Measurements from ENCODE around the gene COL6A5. TPM values are rescaled to one million over a fixed set of nuclear protein-coding genes. Genes with fewer than 3 reads are reported as not detected.

The COL6A5 gene
- total and polyA plus RNA-seq, 3 experiments from 2014 or later = not detected

- H3K4me1 ChIP-seq (ENCODE audit: insufficient read depth, low read length) = no peaks in the 10 kb centered on the region
- no peak overlapping the region for H3K27ac ChIP-seq (ENCODE audit: low read depth, low read length)
- CTCF ChIA-PET = no interaction called here
- H3K36me3 ChIP-seq (ENCODE audit: insufficient read depth, low read length) = no peaks in the 10 kb centered on the region
- no peak overlapping the region for H3K4me3 Mint-ChIP-seq
- no peaks in the 10 kb centered on the region for H3K27me3 ChIP-seq (ENCODE audit: insufficient read depth, low read length, poor library complexity, severe bottlenecking)
- H3K4me1 Mint-ChIP-seq = no peaks in the 10 kb centered on the region
- POLR2A ChIA-PET = no interaction called here
- peaks cover 2 to 13% of the 10 kb centered on the region in 2 donors for H3K27me3 Mint-ChIP-seq
- no peak overlapping the region for H3K4me3 ChIP-seq (ENCODE audit: low read length)
- no peaks in the 10 kb centered on the region for H3K9me3 Mint-ChIP-seq
- no peak for DNase-seq
- H3K27ac Mint-ChIP-seq = no peak overlapping the region
- H3K36me3 Mint-ChIP-seq = no peaks in the 10 kb centered on the region
- no peaks in the 10 kb centered on the region for H3K9me3 ChIP-seq (ENCODE audit: low read length)
These were observed 33.3 kb downstream of the COL6A5 start for GRCh38 chr3:130378677-130379191.

GRCh38 chr3:130379274-130379673, 33.8 kb downstream of the COL6A5 start:
- H3K9me3 Mint-ChIP-seq = no peaks in the 10 kb centered on the region
- no peaks in the 10 kb centered on the region for H3K27me3 ChIP-seq (ENCODE audit: insufficient read depth, low read length, poor library complexity, severe bottlenecking)
- H3K27ac ChIP-seq (ENCODE audit: low read depth, low read length) = no peak overlapping the region
- peaks cover 4 to 17% of the 10 kb centered on the region in 2 donors for H3K27me3 Mint-ChIP-seq
- H3K4me1 ChIP-seq (ENCODE audit: insufficient read depth, low read length) = no peaks in the 10 kb centered on the region
- no peak overlapping the region for H3K4me3 ChIP-seq (ENCODE audit: low read length)
- H3K4me1 Mint-ChIP-seq = no peaks in the 10 kb centered on the region
- POLR2A ChIA-PET = no interaction called here
- DNase-seq = no peak
- H3K9me3 ChIP-seq (ENCODE audit: low read length) = no peaks in the 10 kb centered on the region
- H3K36me3 Mint-ChIP-seq = no peaks in the 10 kb centered on the region
- H3K27ac Mint-ChIP-seq = no peak overlapping the region
- CTCF ChIA-PET = no interaction called here
- no peaks in the 10 kb centered on the region for H3K36me3 ChIP-seq (ENCODE audit: insufficient read depth, low read length)
- no peak overlapping the region for H3K4me3 Mint-ChIP-seq

- POLR2A ChIA-PET = no interaction called here
- H3K27ac ChIP-seq (ENCODE audit: low read depth, low read length) = no peak overlapping the region
- Mint-ChIP-seq H3K4me1 (no peaks in the 10 kb centered on the region), H3K27me3 (peaks cover 6 to 17% of the 10 kb centered on the region in 2 donors), H3K27ac (no peak overlapping the region), H3K9me3 (no peaks in the 10 kb centered on the region), H3K4me3 (no peak overlapping the region), H3K36me3 (no peaks in the 10 kb centered on the region)
- H3K27me3 ChIP-seq (ENCODE audit: insufficient read depth, low read length, poor library complexity, severe bottlenecking) = no peaks in the 10 kb centered on the region
- DNase-seq = no peak
- H3K4me3 ChIP-seq (ENCODE audit: low read length) = no peak overlapping the region
- H3K9me3 ChIP-seq (ENCODE audit: low read length) = no peaks in the 10 kb centered on the region
- H3K36me3 ChIP-seq (ENCODE audit: insufficient read depth, low read length) = no peaks in the 10 kb centered on the region
- no peaks in the 10 kb centered on the region for H3K4me1 ChIP-seq (ENCODE audit: insufficient read depth, low read length)
- CTCF ChIA-PET = no interaction called here
These were observed 34.9 kb downstream of the COL6A5 start for GRCh38 chr3:130380398-130380797.

- H3K27me3 ChIP-seq (ENCODE audit: insufficient read depth, low read length, poor library complexity, severe bottlenecking) = no peaks in the 10 kb centered on the region
- H3K4me1 ChIP-seq (ENCODE audit: insufficient read depth, low read length) = no peaks in the 10 kb centered on the region
- H3K4me1 Mint-ChIP-seq = no peaks in the 10 kb centered on the region
- no peak overlapping the region for H3K27ac ChIP-seq (ENCODE audit: low read depth, low read length)
- H3K9me3 Mint-ChIP-seq = no peaks in the 10 kb centered on the region
- CTCF ChIA-PET = no interaction called here
- POLR2A ChIA-PET = no interaction called here
- H3K27me3 Mint-ChIP-seq = peaks cover 6 to 17% of the 10 kb centered on the region in 2 donors
- H3K36me3 Mint-ChIP-seq = no peaks in the 10 kb centered on the region
- H3K4me3 ChIP-seq (ENCODE audit: low read length) = no peak overlapping the region
- H3K9me3 ChIP-seq (ENCODE audit: low read length) = no peaks in the 10 kb centered on the region
- DNase-seq = no peak
- H3K27ac Mint-ChIP-seq = no peak overlapping the region
- H3K4me3 Mint-ChIP-seq = no peak overlapping the region
- H3K36me3 ChIP-seq (ENCODE audit: insufficient read depth, low read length) = no peaks in the 10 kb centered on the region
These were observed 38.0 kb downstream of the COL6A5 start for GRCh38 chr3:130383424-130383823.

GRCh38 chr3:130384476-130385025, 39.1 kb downstream of the COL6A5 start:
- Mint-ChIP-seq H3K27me3 (peaks cover 4 to 12% of the 10 kb centered on the region in 2 donors), H3K4me3 (no peak overlapping the region), H3K4me1 (no peaks in the 10 kb centered on the region), H3K27ac (no peak overlapping the region), H3K9me3 (no peaks in the 10 kb centered on the region), H3K36me3 (no peaks in the 10 kb centered on the region)
- H3K36me3 ChIP-seq (ENCODE audit: insufficient read depth, low read length) = no peaks in the 10 kb centered on the region
- ChIA-PET CTCF (no interaction called here), POLR2A (no interaction called here)
- no peaks in the 10 kb centered on the region for H3K27me3 ChIP-seq (ENCODE audit: insufficient read depth, low read length, poor library complexity, severe bottlenecking)
- no peaks in the 10 kb centered on the region for H3K9me3 ChIP-seq (ENCODE audit: low read length)
- no peak for DNase-seq
- no peak overlapping the region for H3K4me3 ChIP-seq (ENCODE audit: low read length)
- H3K4me1 ChIP-seq (ENCODE audit: insufficient read depth, low read length) = no peaks in the 10 kb centered on the region
- H3K27ac ChIP-seq (ENCODE audit: low read depth, low read length) = no peak overlapping the region

GRCh38 chr3:130386604-130387263, 41.3 kb downstream of the COL6A5 start:
- ChIA-PET POLR2A (no interaction called here), CTCF (no interaction called here)
- no peak for DNase-seq
- H3K27me3 Mint-ChIP-seq = peaks cover 4 to 8% of the 10 kb centered on the region in 2 donors
- H3K36me3 ChIP-seq (ENCODE audit: insufficient read depth, low read length) = no peaks in the 10 kb centered on the region
- no peaks in the 10 kb centered on the region for H3K4me1 Mint-ChIP-seq
- peaks cover 0 to 2% (median 0%) of the 10 kb centered on the region in 5 donors for H3K9me3 Mint-ChIP-seq
- H3K27ac Mint-ChIP-seq = no peak overlapping the region
- H3K36me3 Mint-ChIP-seq = no peaks in the 10 kb centered on the region
- no peak overlapping the region for H3K4me3 Mint-ChIP-seq
- no peak overlapping the region for H3K27ac ChIP-seq (ENCODE audit: low read depth, low read length)
- H3K4me3 ChIP-seq (ENCODE audit: low read length) = no peak overlapping the region
- no peaks in the 10 kb centered on the region for H3K4me1 ChIP-seq (ENCODE audit: insufficient read depth, low read length)
- no peaks in the 10 kb centered on the region for H3K9me3 ChIP-seq (ENCODE audit: low read length)
- H3K27me3 ChIP-seq (ENCODE audit: insufficient read depth, low read length, poor library complexity, severe bottlenecking) = no peaks in the 10 kb centered on the region

- Mint-ChIP-seq H3K4me1 (no peaks in the 10 kb centered on the region), H3K9me3 (peaks cover 0 to 2% (median 0%) of the 10 kb centered on the region in 5 donors), H3K36me3 (no peaks in the 10 kb centered on the region), H3K4me3 (no peak overlapping the region), H3K27me3 (peaks cover 0 to 1% of the 10 kb centered on the region in 2 donors), H3K27ac (no peak overlapping the region)
- no peak overlapping the region for H3K27ac ChIP-seq (ENCODE audit: low read depth, low read length)
- no peaks in the 10 kb centered on the region for H3K36me3 ChIP-seq (ENCODE audit: insufficient read depth, low read length)
- H3K4me3 ChIP-seq (ENCODE audit: low read length) = no peak overlapping the region
- DNase-seq = no peak
- CTCF ChIA-PET = interaction anchor here (1.1 kb wide), 1 partner anchor 9 kb away, joined by 3 read pairs; no protein-coding TSS in a partner anchor
- H3K9me3 ChIP-seq (ENCODE audit: low read length) = no peaks in the 10 kb centered on the region
- H3K4me1 ChIP-seq (ENCODE audit: insufficient read depth, low read length) = no peaks in the 10 kb centered on the region
- H3K27me3 ChIP-seq (ENCODE audit: insufficient read depth, low read length, poor library complexity, severe bottlenecking) = no peaks in the 10 kb centered on the region
- POLR2A ChIA-PET = no interaction called here
These were observed 44.4 kb downstream of the COL6A5 start for GRCh38 chr3:130389743-130390478.

GRCh38 chr3:130392266-130392665, 46.8 kb downstream of the COL6A5 start:
- Histone ChIP-seq H3K36me3 (ENCODE audit: insufficient read depth, low read length) (no peaks in the 10 kb centered on the region), H3K9me3 (ENCODE audit: low read length) (no peaks in the 10 kb centered on the region), H3K4me1 (ENCODE audit: insufficient read depth, low read length) (no peaks in the 10 kb centered on the region), H3K4me3 (ENCODE audit: low read length) (no peak overlapping the region), H3K27ac (ENCODE audit: low read depth, low read length) (no peak overlapping the region), H3K27me3 (ENCODE audit: insufficient read depth, low read length, poor library complexity, severe bottlenecking) (no peaks in the 10 kb centered on the region)
- Mint-ChIP-seq H3K27me3 (no peaks in the 10 kb centered on the region), H3K4me1 (no peaks in the 10 kb centered on the region), H3K4me3 (no peak overlapping the region), H3K9me3 (peaks cover 0 to 2% (median 0%) of the 10 kb centered on the region in 5 donors), H3K27ac (no peak overlapping the region), H3K36me3 (no peaks in the 10 kb centered on the region)
- DNase-seq = no peak
- CTCF ChIA-PET = no interaction called here
- POLR2A ChIA-PET = no interaction called here

Data from CD8-positive, alpha-beta memory T cell (primary cell).